GM12878 (cell line): ENCODE measurements around the gene AGRP. TPM values are rescaled to one million over a fixed set of nuclear protein-coding genes. Genes with fewer than 3 reads are reported as not detected.
A peak's percentile ranks its signal among the peaks of the same experiment; 100 is the strongest.

Experiments
- ATF7 ChIP-seq: fragments of 450-650 bp; IDR thresholded peaks from 2 replicates; pipeline ENCODE4 v1.6.1; 2016; ENCODE audit warnings: low read depth, mild to moderate bottlenecking
- BHLHE40 ChIP-seq, 2 experiments: fragments of 450-650 bp in 1 of 2; IDR thresholded peaks; 2 replicates each; pipeline ENCODE4 v1.6.1; 2011 to 2017; ENCODE audit warnings: low read depth in 2 of 2, borderline replicate concordance in 1 of 2, improper control_type of control experiment in 1 of 2, low read length in 1 of 2, mild to moderate bottlenecking in 1 of 2
- FOXM1 ChIP-seq: IDR thresholded peaks from 2 replicates; pipeline ENCODE4 v1.6.1; 2012; ENCODE audit warnings: low read depth, mild to moderate bottlenecking, inconsistent platforms, low read length, moderate library complexity
- GATAD2B ChIP-seq: fragments of 450-650 bp; conservative IDR thresholded peaks from 2 replicates; pipeline ENCODE4 v1.6.1; 2017; ENCODE audit warnings: low read depth, mild to moderate bottlenecking, moderate library complexity
- HSF1 ChIP-seq: fragments of 150-350 bp; IDR thresholded peaks from 2 replicates; pipeline ENCODE4 v1.6.1; 2014; ENCODE audit warnings: mild to moderate bottlenecking, low read depth, low read length
- MEF2A ChIP-seq: IDR thresholded peaks from 2 replicates; pipeline ENCODE4 v1.6.1; 2011; ENCODE audit warnings: low read depth, mild to moderate bottlenecking, low read length, moderate library complexity; ENCODE audit not compliant: insufficient read depth
- NFIC ChIP-seq: IDR thresholded peaks from 2 replicates; pipeline ENCODE4 v1.6.1; 2012; ENCODE audit warnings: low read depth, mild to moderate bottlenecking, inconsistent platforms, low read length, moderate library complexity
- NR2C2 ChIP-seq: IDR thresholded peaks from 2 replicates; pipeline ENCODE4 v1.6.1; 2011; ENCODE audit warnings: borderline replicate concordance, low read depth; ENCODE audit not compliant: control insufficient read depth, insufficient read length
- PAX5 ChIP-seq: IDR thresholded peaks from 2 replicates; pipeline ENCODE4 v1.6.1; 2011; ENCODE audit warnings: low read depth, low read length, borderline replicate concordance
- RCOR1 ChIP-seq: conservative IDR thresholded peaks from 2 replicates; pipeline ENCODE4 v1.6.1; 2012; ENCODE audit warnings: low read depth, low read length, improper control_type of control experiment
- SMC3 ChIP-seq: IDR thresholded peaks from 2 replicates; pipeline ENCODE4 v1.6.1; 2011; ENCODE audit warnings: low read length, improper control_type of control experiment, borderline replicate concordance
- SPI1 ChIP-seq: IDR thresholded peaks from 2 replicates; pipeline ENCODE4 v1.6.1; 2011; ENCODE audit warnings: low read depth, mild to moderate bottlenecking, low read length, moderate library complexity, borderline replicate concordance; ENCODE audit not compliant: insufficient read depth
- SREBF1 ChIP-seq: IDR thresholded peaks from 2 replicates; pipeline ENCODE4 v1.6.1; 2012; ENCODE audit warnings: mild to moderate bottlenecking, low read length
- TBL1XR1 ChIP-seq: IDR thresholded peaks from 2 replicates; pipeline ENCODE4 v1.6.1; 2012; ENCODE audit warnings: low read depth, low read length, improper control_type of control experiment
- polyA plus RNA-seq, 11 experiments: library from polyadenylated mRNA; depleted of rRNA in 4 of 11; unstranded in 6 of 11; stranded (reverse) in 5 of 11; fragments of >200 nt; fragmentation: Nextera tagmentation in 4 of 11; fragmentation: Illumina TruSeq in 1 of 11; extraction: Ambion mirVana in 4 of 11; extraction: Trizol in 1 of 11; gene quantifications; 1 replicate in 1 of 11; 2 replicates in 10 of 11; pipeline versions ENCODE4 v1.2.1 to v1.2.3, GENCODE V29; 2011 to 2016; ENCODE audit warnings: inconsistent platforms in 2 of 11, missing spikeins in 2 of 11, low read depth in 1 of 11
- total RNA-seq, 4 experiments: library from RNA; depleted of rRNA in 3 of 4; stranded (reverse); fragments of >200 nt in 3 of 4; fragmentation: Illumina TruSeq in 1 of 4; extraction: Trizol in 1 of 4; gene quantifications; 2 replicates each; pipeline versions ENCODE4 v1.2.1 to v1.2.3, GENCODE V29; 2013 to 2021
- TF ChIP-seq, protein P1 (sequence below): fragments of 150-350 bp; IDR thresholded peaks from 2 replicates; pipeline ENCODE4 v1.6.1; 2016; ENCODE audit warnings: low read depth, low read length
- TF ChIP-seq, protein P2 (sequence below): IDR thresholded peaks from 2 replicates; pipeline ENCODE4 v1.6.1; 2011; ENCODE audit warnings: borderline replicate concordance, low read depth, mild to moderate bottlenecking, moderate library complexity, low read length; ENCODE audit not compliant: insufficient read depth, poor library complexity, severe bottlenecking
- TF ChIP-seq, protein P3 (sequence below): fragments of 450-650 bp; IDR thresholded peaks from 2 replicates; pipeline ENCODE4 v1.6.1; 2017; ENCODE audit warnings: mild to moderate bottlenecking, moderate library complexity

Gene AGRP
- total and polyA plus RNA-seq, 10 of the 15 experiments (the other 5 are each of a cell fraction or from before 2014, with no cell fraction given): 0.16 to 0.75 (median 0.53) TPM; not detected in 6

- TF ChIP-seq MEF2A (0 out of 2 replicates have a peak, but pooled peaks have one; percentile 13), GATAD2B (peak; percentile 76), SMC3 (peak; percentile 77), NR2C2 (no peak), SPI1 (0 out of 2 replicates have a peak, but pooled peaks have one; percentile 3), SREBF1 (no peak), NFIC (no peak), RCOR1 (0 out of 2 replicates have a peak, but pooled peaks have one; percentile 61), PAX5 (peak; percentile 86), ATF7 (peak; percentile 85), HSF1 (no peak), TBL1XR1 (no peak), FOXM1 (peak; percentile 34; the same call in 1 of the 2 replicates), BHLHE40 (IDR thresholded peaks at IDR 0.05; ENCODE audit: borderline replicate concordance in 1 of 2, low read depth in 2 of 2, low read length in 1 of 2) (peak; percentile 18 to 22; a peak in 2 of 4 replicates)
- TF ChIP-seq, protein P1, sequence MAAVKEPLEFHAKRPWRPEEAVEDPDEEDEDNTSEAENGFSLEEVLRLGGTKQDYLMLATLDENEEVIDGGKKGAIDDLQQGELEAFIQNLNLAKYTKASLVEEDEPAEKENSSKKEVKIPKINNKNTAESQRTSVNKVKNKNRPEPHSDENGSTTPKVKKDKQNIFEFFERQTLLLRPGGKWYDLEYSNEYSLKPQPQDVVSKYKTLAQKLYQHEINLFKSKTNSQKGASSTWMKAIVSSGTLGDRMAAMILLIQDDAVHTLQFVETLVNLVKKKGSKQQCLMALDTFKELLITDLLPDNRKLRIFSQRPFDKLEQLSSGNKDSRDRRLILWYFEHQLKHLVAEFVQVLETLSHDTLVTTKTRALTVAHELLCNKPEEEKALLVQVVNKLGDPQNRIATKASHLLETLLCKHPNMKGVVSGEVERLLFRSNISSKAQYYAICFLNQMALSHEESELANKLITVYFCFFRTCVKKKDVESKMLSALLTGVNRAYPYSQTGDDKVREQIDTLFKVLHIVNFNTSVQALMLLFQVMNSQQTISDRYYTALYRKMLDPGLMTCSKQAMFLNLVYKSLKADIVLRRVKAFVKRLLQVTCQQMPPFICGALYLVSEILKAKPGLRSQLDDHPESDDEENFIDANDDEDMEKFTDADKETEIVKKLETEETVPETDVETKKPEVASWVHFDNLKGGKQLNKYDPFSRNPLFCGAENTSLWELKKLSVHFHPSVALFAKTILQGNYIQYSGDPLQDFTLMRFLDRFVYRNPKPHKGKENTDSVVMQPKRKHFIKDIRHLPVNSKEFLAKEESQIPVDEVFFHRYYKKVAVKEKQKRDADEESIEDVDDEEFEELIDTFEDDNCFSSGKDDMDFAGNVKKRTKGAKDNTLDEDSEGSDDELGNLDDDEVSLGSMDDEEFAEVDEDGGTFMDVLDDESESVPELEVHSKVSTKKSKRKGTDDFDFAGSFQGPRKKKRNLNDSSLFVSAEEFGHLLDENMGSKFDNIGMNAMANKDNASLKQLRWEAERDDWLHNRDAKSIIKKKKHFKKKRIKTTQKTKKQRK: no peak
- TF ChIP-seq, protein P2, sequence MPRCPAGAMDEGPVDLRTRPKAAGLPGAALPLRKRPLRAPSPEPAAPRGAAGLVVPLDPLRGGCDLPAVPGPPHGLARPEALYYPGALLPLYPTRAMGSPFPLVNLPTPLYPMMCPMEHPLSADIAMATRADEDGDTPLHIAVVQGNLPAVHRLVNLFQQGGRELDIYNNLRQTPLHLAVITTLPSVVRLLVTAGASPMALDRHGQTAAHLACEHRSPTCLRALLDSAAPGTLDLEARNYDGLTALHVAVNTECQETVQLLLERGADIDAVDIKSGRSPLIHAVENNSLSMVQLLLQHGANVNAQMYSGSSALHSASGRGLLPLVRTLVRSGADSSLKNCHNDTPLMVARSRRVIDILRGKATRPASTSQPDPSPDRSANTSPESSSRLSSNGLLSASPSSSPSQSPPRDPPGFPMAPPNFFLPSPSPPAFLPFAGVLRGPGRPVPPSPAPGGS: no peak
- TF ChIP-seq, protein P3, sequence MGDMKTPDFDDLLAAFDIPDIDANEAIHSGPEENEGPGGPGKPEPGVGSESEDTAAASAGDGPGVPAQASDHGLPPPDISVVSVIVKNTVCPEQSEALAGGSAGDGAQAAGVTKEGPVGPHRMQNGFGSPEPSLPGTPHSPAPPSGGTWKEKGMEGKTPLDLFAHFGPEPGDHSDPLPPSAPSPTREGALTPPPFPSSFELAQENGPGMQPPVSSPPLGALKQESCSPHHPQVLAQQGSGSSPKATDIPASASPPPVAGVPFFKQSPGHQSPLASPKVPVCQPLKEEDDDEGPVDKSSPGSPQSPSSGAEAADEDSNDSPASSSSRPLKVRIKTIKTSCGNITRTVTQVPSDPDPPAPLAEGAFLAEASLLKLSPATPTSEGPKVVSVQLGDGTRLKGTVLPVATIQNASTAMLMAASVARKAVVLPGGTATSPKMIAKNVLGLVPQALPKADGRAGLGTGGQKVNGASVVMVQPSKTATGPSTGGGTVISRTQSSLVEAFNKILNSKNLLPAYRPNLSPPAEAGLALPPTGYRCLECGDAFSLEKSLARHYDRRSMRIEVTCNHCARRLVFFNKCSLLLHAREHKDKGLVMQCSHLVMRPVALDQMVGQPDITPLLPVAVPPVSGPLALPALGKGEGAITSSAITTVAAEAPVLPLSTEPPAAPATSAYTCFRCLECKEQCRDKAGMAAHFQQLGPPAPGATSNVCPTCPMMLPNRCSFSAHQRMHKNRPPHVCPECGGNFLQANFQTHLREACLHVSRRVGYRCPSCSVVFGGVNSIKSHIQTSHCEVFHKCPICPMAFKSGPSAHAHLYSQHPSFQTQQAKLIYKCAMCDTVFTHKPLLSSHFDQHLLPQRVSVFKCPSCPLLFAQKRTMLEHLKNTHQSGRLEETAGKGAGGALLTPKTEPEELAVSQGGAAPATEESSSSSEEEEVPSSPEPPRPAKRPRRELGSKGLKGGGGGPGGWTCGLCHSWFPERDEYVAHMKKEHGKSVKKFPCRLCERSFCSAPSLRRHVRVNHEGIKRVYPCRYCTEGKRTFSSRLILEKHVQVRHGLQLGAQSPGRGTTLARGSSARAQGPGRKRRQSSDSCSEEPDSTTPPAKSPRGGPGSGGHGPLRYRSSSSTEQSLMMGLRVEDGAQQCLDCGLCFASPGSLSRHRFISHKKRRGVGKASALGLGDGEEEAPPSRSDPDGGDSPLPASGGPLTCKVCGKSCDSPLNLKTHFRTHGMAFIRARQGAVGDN: no peak
These were observed 37.9 kb upstream of the AGRP start (continued) for GRCh38 chr16:67521095-67521804.
